Osteoblast (primary cell): Measurements from ENCODE around the gene ABCC1. TPM values are rescaled to one million over a fixed set of nuclear protein-coding genes. Genes with fewer than 3 reads are reported as not detected.

ENCODE experiments used
- DNase-seq: peaks from one replicate; pipeline ENCODE4 v3.0.0; 2011; ENCODE audit warnings: low spot score, mixed read lengths; ENCODE audit not compliant: insufficient read length; ENCODE audit errors: missing footprints
- H2AFZ ChIP-seq: 2 replicates; pipeline ENCODE4 v1.6.0; 2011; ENCODE audit warnings: mild to moderate bottlenecking, low read length
- H3K27ac ChIP-seq: 2 replicates; pipeline ENCODE4 v1.5.1; 2011; ENCODE audit warnings: mild to moderate bottlenecking, low read depth, low read length, moderate library complexity
- H3K27me3 ChIP-seq: 2 replicates; pipeline ENCODE4 v1.6.0; 2012; ENCODE audit warnings: mild to moderate bottlenecking, control low read depth, inconsistent platforms, low read length, moderate library complexity; ENCODE audit not compliant: insufficient read depth
- H3K36me3 ChIP-seq: 2 replicates; pipeline ENCODE4 v1.5.1; 2011; ENCODE audit warnings: mild to moderate bottlenecking, low read length, control low read depth, moderate library complexity; ENCODE audit not compliant: insufficient read depth
- H3K4me1 ChIP-seq: 2 replicates; pipeline ENCODE4 v1.5.1; 2011; ENCODE audit warnings: mild to moderate bottlenecking, low read length, control low read depth, moderate library complexity; ENCODE audit not compliant: insufficient read depth
- H3K4me2 ChIP-seq: 2 replicates; pipeline ENCODE4 v1.6.0; 2011; ENCODE audit warnings: mild to moderate bottlenecking, low read length; ENCODE audit not compliant: insufficient read depth
- H3K4me3 ChIP-seq: fragments of 200-600 bp; sonication (generic); 3 replicates; pipeline ENCODE4 v1.5.1; 2012; ENCODE audit warnings: mild to moderate bottlenecking, low read length, inconsistent platforms; ENCODE audit not compliant: insufficient read depth
- H3K79me2 ChIP-seq: 2 replicates; pipeline ENCODE4 v1.6.0; 2012; ENCODE audit warnings: mild to moderate bottlenecking, low read length, control low read depth, inconsistent platforms; ENCODE audit not compliant: insufficient read depth
- H3K9me3 ChIP-seq: 2 replicates; pipeline ENCODE4 v1.5.1; 2011; ENCODE audit warnings: low read depth, low read length, control low read depth
- H4K20me1 ChIP-seq: 2 replicates; pipeline ENCODE4 v1.6.0; 2012; ENCODE audit warnings: mild to moderate bottlenecking, low read length, control low read depth; ENCODE audit not compliant: insufficient read depth
- CTCF ChIP-seq: IDR thresholded peaks from 2 replicates; pipeline ENCODE4 v1.5.1; 2011; ENCODE audit warnings: mild to moderate bottlenecking, low read depth, low read length, moderate library complexity; ENCODE audit errors: extremely low read depth
- total RNA-seq: library from RNA; depleted of rRNA; stranded (reverse); fragments of >200 nt; gene quantifications from 2 replicates; pipeline ENCODE4 v1.2.3, GENCODE V29; 2012

The ABCC1 gene
- total RNA-seq, 1 donor, result 33.7 TPM

DNA sequence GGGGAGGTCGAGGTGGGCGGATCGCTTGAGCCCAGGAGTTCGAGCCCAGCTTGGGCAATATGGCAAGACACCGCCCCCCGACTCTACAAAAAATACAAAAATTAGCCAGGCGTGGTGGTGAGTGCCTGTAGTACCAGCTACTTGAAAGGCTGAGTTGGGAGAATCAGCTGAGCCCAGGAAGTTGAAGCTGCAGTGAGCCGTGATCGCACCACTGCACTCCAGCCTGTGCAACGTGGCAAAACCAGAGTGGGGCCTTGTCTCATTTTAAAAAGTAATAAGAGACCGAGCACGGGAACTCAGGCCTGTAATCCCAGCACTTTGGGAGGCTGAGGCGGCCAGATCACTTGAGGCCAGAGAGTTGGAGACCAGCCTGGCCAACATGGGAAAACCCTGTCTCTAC is 24.4 kb upstream of the ABCC1 start:
- no peak overlapping the region for H3K4me3 ChIP-seq
- DNase-seq, result no peak
- no peaks in the 10 kb centered on the region for H3K79me2 ChIP-seq
- no peak for TF ChIP-seq CTCF
- no peak overlapping the region for H2AFZ ChIP-seq
- H3K9me3 ChIP-seq, result no peaks in the 10 kb centered on the region
- H4K20me1 ChIP-seq, result no peaks in the 10 kb centered on the region
- H3K36me3 ChIP-seq, result no peaks in the 10 kb centered on the region
- no peaks in the 10 kb centered on the region for H3K27me3 ChIP-seq
- no peak overlapping the region for H3K27ac ChIP-seq
- no peak overlapping the region for H3K4me2 ChIP-seq
- peaks cover 4% of the 10 kb centered on the region for H3K4me1 ChIP-seq

- no peak overlapping the region for H3K27ac ChIP-seq
Observed at GRCh38 chr16:15925631-15926030, 23.8 kb upstream of the ABCC1 start.

GRCh38 chr16:15928261-15929104 is 20.9 kb upstream of the ABCC1 start:
- Histone ChIP-seq H3K36me3 (no peaks in the 10 kb centered on the region), H3K27me3 (no peaks in the 10 kb centered on the region), H3K4me1 (no peaks in the 10 kb centered on the region), H3K79me2 (no peaks in the 10 kb centered on the region), H3K4me2 (no peak overlapping the region), H3K4me3 (no peak overlapping the region), H3K9me3 (no peaks in the 10 kb centered on the region), H4K20me1 (no peaks in the 10 kb centered on the region), H2AFZ (no peak overlapping the region), H3K27ac (no peak overlapping the region)
- no peak for TF ChIP-seq CTCF
- no peak for DNase-seq

More at GRCh38 chr16:15925631-15926030, 23.8 kb upstream of the ABCC1 start:
- H3K9me3 ChIP-seq, result no peaks in the 10 kb centered on the region
- no peaks in the 10 kb centered on the region for H3K36me3 ChIP-seq
- H3K4me1 ChIP-seq, result no peaks in the 10 kb centered on the region
- DNase-seq, result no peak
- no peaks in the 10 kb centered on the region for H4K20me1 ChIP-seq
- H3K27me3 ChIP-seq, result no peaks in the 10 kb centered on the region
- H3K4me2 ChIP-seq, result no peak overlapping the region
- H3K79me2 ChIP-seq, result no peaks in the 10 kb centered on the region
- TF ChIP-seq CTCF, result no peak
- H2AFZ ChIP-seq, result no peak overlapping the region
- no peak overlapping the region for H3K4me3 ChIP-seq

GRCh38 chr16:15932939-15933338 is 16.5 kb upstream of the ABCC1 start:
- Histone ChIP-seq H3K79me2 (no peaks in the 10 kb centered on the region), H4K20me1 (no peaks in the 10 kb centered on the region), H3K27ac (no peak overlapping the region), H3K27me3 (no peaks in the 10 kb centered on the region), H3K4me3 (no peak overlapping the region), H3K4me2 (no peak overlapping the region), H2AFZ (no peak overlapping the region), H3K36me3 (no peaks in the 10 kb centered on the region), H3K9me3 (no peaks in the 10 kb centered on the region), H3K4me1 (no peaks in the 10 kb centered on the region)
- no peak for TF ChIP-seq CTCF
- DNase-seq, result no peak
